ENCODE results near the gene ARR3.

DNA sequence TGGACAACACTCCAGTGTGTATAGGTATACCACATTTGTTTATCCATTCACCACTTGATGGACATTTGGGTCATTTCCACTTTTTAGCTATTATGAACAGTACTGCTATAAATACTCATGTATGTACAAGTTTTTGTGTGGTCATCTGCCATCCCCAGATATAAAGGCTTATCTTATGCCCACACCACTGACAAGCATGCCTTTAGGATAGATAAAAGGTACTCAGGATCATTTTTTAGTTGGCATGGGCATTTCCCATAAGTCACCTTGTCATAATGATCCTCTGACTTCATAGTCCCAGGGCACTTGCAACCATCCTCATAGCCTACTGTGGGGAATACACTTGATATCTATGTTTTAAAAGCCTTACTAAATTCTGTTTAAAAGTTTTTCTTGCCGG lies 27.4 kb upstream of the ARR3 start:
- TF ChIP-seq, protein P1, sequence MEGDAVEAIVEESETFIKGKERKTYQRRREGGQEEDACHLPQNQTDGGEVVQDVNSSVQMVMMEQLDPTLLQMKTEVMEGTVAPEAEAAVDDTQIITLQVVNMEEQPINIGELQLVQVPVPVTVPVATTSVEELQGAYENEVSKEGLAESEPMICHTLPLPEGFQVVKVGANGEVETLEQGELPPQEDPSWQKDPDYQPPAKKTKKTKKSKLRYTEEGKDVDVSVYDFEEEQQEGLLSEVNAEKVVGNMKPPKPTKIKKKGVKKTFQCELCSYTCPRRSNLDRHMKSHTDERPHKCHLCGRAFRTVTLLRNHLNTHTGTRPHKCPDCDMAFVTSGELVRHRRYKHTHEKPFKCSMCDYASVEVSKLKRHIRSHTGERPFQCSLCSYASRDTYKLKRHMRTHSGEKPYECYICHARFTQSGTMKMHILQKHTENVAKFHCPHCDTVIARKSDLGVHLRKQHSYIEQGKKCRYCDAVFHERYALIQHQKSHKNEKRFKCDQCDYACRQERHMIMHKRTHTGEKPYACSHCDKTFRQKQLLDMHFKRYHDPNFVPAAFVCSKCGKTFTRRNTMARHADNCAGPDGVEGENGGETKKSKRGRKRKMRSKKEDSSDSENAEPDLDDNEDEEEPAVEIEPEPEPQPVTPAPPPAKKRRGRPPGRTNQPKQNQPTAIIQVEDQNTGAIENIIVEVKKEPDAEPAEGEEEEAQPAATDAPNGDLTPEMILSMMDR (IDR thresholded peaks at IDR 0.05): no peak
- no peak for TF ChIP-seq ZFX (IDR thresholded peaks at IDR 0.05; ENCODE audit: borderline replicate concordance)

All from 22Rv1 (cell line).